PC-3 (cell line): Measurements from ENCODE around the gene COX7B.

ENCODE experiments used
- CTCF ChIP-seq: fragments of 300-600 bp; sonication (generic); conservative IDR thresholded peaks from 2 replicates; pipeline ENCODE4 v1.5.1; 2017; ENCODE audit warnings: antibody characterized with exemption, low read depth, mild to moderate bottlenecking, low read length
- EZH2 ChIP-seq: fragments of 300-600 bp; sonication (generic); IDR thresholded peaks from one replicate; pipeline ENCODE4 v1.6.1; 2017; ENCODE audit warnings: antibody characterized with exemption, mild to moderate bottlenecking, low read length; ENCODE audit not compliant: unreplicated experiment
- EZH2phosphoT487 ChIP-seq: fragments of 300-600 bp; sonication (generic); IDR thresholded peaks from 2 replicates; pipeline ENCODE4 v1.6.1; 2018; ENCODE audit warnings: mild to moderate bottlenecking, antibody characterized with exemption, low read length, borderline replicate concordance

GRCh38 chrX:77949840-77950239 is 50.6 kb downstream of the COX7B start:
- TF ChIP-seq CTCF (no peak), EZH2 (no peak), EZH2phosphoT487 (no peak)
